AG09319 (cell line): ENCODE data around the gene STARD3.

ENCODE experiments used
- DNase-seq: peaks from one replicate; pipeline ENCODE4 v3.0.0-alpha.2; 2010; ENCODE audit warnings: low read depth; ENCODE audit errors: extremely low read depth
- TF ChIP-seq, protein P1 (sequence below): IDR thresholded peaks from 2 replicates; pipeline ENCODE4 v1.5.1; 2011; ENCODE audit warnings: low read depth, mild to moderate bottlenecking, inconsistent platforms, low read length, moderate library complexity

STARD3 gene

GRCh38 chr17:39700148-39700987 lies 63.4 kb downstream of the STARD3 start:
- TF ChIP-seq, protein P1, sequence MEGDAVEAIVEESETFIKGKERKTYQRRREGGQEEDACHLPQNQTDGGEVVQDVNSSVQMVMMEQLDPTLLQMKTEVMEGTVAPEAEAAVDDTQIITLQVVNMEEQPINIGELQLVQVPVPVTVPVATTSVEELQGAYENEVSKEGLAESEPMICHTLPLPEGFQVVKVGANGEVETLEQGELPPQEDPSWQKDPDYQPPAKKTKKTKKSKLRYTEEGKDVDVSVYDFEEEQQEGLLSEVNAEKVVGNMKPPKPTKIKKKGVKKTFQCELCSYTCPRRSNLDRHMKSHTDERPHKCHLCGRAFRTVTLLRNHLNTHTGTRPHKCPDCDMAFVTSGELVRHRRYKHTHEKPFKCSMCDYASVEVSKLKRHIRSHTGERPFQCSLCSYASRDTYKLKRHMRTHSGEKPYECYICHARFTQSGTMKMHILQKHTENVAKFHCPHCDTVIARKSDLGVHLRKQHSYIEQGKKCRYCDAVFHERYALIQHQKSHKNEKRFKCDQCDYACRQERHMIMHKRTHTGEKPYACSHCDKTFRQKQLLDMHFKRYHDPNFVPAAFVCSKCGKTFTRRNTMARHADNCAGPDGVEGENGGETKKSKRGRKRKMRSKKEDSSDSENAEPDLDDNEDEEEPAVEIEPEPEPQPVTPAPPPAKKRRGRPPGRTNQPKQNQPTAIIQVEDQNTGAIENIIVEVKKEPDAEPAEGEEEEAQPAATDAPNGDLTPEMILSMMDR = no peak
- no peak for DNase-seq

DNA sequence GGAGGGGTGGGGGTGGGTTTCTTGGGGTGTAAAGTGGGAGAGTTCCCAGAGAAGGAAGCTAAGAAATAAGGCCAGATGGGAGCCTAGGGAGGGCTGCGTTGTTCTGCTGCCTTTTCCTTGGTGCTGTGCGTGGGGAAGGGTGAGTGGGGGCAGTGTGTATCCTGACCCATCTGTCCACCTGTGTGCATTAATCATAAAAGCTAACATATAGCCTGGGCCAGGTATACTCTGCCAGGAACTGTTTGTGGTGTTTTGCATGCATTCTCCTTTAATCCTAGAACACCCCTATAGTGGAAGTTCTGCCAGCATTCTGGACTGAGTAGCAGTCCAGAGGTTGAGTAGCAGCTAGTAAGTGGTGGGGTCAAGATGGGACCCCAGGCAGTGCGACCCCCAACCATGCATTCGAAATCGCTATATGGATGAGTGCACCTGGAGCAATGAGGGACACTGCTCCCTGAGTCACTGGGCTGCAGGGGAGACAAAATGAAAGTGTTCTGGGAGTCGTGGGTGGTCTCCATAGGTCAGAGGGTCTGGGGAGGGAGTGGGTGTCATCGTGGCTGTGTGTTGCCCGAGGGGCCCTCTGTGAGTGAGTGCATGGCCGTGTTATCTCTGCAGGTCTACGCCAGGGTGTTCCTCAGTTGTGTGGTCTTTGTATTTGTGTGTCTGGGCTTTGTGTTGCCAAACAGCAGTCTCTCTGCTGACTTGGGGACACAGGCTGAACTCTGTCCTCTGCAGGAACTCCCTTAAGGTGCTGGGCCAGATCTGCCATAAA lies 64.3 kb downstream of the STARD3 start:
- TF ChIP-seq, protein P1 = no peak
- no peak for DNase-seq

- DNase-seq = no peak
- TF ChIP-seq, protein P1 = no peak
Measured at GRCh38 chr17:39701784-39702422, 65.0 kb downstream of the STARD3 start.

DNA sequence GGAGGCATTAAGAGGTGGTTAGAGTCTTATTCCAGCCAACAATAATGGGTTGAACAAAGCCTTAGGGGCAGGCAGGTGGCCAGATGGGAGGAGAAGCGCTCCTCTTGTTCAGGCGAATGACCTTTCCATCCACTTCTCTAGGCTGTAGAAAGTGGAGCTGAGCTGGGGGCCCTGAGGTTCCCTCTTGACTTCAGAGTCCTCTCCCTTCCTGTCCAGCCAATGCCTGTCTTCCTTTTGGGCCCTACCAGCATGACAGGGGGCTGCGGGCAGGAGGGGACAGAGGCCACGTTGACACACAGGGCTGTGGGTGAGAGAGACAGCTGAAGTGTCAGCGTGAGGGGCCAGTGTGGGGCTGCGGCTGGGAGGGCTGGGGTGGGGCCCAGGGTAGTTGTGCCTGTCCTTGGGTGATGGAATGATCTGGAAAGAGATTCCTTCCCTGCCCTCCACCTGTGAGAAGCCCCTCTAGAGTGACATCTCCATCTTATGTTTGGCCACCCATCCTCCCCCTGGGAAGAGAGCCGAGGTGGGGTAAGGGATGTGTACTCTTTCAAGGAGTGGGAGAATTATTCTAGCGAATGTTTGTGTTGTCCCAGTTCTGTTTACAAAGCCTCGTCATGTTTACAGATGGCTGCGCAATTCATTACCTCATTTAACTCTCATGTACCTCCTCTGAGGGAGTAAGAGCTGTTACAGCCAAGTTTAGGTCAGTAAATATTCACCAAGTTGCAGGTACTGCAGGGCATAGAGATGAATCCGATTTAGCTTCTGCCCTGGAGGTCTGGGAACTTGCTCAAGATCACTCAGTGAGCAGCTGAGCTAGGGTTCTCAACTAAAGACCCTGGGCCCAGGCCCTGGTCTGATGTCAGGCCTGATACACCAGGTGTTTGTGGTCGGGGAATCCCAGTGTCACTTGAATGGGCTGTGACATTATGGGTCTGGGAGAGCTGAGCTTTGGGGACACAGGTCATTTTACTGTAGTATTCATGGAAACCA lies 66.3 kb downstream of the STARD3 start:
- TF ChIP-seq, protein P1 = no peak
- DNase-seq = no peak

DNA sequence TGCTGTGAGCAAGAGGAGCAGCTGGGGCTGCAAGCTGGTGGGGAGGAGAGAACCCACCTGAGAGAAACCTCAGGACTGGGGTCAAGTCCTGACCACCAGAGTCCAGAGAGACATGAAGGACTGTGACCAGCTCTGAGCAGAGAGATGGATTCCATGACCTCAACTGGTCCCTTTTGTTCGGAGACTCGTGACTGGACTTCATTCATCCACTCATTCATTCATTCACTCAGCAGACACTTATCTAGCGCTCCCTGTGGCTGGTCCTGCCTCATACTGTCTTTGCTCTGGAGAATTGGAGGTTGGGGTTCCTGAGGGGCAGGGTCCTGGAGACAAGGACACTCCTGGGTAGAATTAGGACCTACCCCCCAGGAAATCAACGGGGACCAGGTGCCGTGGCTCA lies 67.0 kb downstream of the STARD3 start:
- TF ChIP-seq, protein P1 = no peak
- DNase-seq = no peak

GRCh38 chr17:39704821-39705551 lies 68.0 kb downstream of the STARD3 start:
- TF ChIP-seq, protein P1 = peak; percentile 33
- DNase-seq = peak; percentile 11
